GM12872 (cell line): ENCODE measurements around the gene MOCS2.
A peak's percentile ranks its signal among the peaks of the same experiment; 100 is the strongest.

Experiments
- TF ChIP-seq, protein P1 (sequence below): IDR thresholded peaks from 3 replicates; pipeline ENCODE4 v1.5.1; 2011; ENCODE audit warnings: low read depth, mild to moderate bottlenecking, low read length, moderate library complexity; ENCODE audit not compliant: insufficient read depth

Gene MOCS2

DNA sequence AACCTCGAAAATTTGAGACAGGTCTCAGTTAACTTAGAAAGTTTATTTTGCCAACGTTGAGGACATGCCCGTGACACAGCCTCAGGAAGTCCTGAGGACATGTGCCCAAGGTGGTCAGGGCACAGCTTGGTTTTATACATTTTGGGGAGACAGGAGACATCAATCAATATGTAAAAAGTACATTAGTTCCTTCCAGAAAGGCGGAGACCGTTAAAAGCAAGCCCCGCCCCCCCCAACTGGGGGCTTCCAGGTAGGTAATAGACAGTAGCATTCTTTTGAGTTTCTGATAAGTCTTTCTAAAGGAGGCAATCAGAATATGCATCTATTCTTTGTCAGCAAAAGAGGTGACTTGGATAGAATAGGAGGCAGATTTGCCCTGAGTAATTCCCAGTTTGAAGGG lies 599 bp upstream of the MOCS2 start:
- TF ChIP-seq, protein P1, sequence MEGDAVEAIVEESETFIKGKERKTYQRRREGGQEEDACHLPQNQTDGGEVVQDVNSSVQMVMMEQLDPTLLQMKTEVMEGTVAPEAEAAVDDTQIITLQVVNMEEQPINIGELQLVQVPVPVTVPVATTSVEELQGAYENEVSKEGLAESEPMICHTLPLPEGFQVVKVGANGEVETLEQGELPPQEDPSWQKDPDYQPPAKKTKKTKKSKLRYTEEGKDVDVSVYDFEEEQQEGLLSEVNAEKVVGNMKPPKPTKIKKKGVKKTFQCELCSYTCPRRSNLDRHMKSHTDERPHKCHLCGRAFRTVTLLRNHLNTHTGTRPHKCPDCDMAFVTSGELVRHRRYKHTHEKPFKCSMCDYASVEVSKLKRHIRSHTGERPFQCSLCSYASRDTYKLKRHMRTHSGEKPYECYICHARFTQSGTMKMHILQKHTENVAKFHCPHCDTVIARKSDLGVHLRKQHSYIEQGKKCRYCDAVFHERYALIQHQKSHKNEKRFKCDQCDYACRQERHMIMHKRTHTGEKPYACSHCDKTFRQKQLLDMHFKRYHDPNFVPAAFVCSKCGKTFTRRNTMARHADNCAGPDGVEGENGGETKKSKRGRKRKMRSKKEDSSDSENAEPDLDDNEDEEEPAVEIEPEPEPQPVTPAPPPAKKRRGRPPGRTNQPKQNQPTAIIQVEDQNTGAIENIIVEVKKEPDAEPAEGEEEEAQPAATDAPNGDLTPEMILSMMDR = no peak

DNA sequence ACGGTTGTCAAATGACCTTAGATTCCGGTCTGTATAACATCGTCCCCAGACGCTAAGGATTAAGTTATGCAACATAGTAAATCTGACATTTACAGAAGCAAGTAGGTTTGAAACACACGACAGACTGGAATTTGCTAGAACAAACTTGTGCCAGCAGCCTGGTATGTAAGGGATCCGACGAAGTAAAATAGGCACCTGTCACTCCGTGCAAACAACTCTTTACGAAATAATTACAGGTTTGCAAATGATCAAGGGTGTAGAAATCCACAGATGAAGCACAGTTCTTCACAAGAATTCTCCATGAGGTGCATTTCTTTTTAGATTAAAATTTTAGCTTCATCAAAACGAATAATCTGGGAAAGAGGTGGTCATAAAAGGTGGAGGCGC lies 508 bp downstream of the MOCS2 start:
- TF ChIP-seq, protein P1 = no peak

GRCh38 chr5:53105611-53106300 lies 3.8 kb downstream of the MOCS2 start:
- TF ChIP-seq, protein P1 = no peak

DNA sequence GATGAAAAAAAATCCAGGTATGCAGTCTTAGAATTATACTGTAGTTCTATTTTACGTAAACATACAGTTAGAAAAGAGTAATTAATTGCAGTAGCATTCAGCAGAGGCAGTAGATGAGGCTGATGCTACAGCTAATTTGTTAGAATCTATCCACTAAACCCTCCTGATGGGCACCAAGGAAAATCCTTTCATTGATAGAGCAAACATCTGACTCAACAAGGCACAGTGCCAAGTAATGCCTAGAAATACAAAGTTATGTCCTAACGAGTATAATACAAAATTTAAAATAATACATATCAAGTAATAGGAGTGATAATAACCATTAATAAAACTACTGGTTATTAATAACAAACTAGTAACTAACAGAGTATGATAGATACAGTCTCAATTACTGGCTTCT lies 9.0 kb downstream of the MOCS2 start:
- TF ChIP-seq, protein P1 = no peak

DNA sequence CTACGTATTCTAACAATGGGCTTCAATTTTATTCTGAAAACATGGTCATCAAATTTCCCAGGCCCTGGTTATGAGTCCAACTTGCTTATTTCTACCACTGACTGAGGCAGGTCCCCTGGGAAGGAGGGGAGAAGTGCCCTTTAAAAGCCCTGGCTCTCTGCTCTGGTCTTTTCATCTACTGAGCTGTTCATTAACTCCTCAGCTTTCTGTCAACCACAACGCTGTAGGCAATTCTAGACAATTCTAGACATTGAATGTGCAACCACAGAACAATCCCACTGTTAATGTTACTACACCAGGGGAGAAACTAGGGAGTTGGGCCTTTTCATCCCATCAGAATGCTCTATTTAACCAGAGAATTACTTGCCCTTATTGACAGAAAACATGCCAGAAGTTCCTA lies 10.0 kb downstream of the MOCS2 start:
- TF ChIP-seq, protein P1 = no peak

DNA sequence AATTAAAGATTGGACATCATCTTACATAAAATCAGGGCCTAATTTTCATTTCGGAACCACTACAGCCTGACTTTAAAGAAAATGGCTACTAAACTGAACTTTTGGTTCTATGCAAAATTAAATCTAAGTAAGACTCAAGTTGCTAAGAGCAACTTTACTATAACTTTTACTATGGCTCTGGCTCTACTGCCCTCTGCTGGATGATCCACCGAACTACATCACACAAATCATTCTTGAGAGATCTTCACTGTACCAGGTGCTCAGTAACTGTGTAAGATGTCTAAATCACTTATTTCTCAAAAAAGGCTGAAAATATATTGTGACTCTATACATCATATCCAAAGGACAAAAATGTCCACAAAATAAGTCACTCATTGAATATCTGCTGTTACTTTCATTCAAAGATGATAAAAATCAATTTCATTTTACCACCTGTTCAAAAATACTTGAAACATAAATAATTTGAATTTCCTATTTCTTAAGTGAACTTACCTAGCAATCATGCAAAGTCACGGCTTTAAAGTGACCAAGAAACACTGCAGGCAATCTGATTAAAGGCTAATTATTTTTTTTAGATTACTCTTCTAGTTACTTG lies 13.5 kb downstream of the MOCS2 start:
- TF ChIP-seq, protein P1 = peak; percentile 79

DNA sequence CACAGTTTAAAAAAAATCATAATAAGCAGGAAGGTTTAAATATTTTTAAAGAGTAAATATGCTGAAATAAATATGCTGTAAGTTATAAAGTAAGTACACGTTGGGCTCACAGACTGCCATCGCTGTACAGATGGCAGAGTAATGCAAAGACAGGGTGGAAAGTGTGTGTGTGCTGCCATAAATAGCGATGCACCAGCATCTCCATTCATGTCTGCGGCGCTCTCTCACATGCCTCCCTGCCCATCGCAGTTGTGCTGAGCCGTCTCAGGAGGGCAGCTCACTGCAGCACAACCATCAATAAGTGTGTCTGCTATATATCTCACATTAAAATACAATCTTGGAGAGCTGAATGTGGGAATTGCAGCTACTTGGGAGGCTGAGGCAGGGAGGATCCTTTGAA lies 14.3 kb downstream of the MOCS2 start:
- TF ChIP-seq, protein P1 = no peak
